HG03280 (cell line): ENCODE measurements around the gene ADCY5.

ENCODE experiments used
- ATAC-seq: cut with Tn5 transposase; IDR thresholded peaks from one replicate; pipeline ENCODE4 v1.9.1; 2021; ENCODE audit warnings: mild to moderate bottlenecking, moderate library complexity; ENCODE audit not compliant: unreplicated experiment

Gene ADCY5

GRCh38 chr3:123312331-123313265, 136.3 kb downstream of the ADCY5 start:
- ATAC-seq = no peak

GRCh38 chr3:123311201-123311600, 137.7 kb downstream of the ADCY5 start:
- no peak for ATAC-seq

GRCh38 chr3:123310741-123311140, 138.1 kb downstream of the ADCY5 start:
- ATAC-seq = no peak

- ATAC-seq = no peak
These were observed 138.7 kb downstream of the ADCY5 start for GRCh38 chr3:123310186-123310585.

GRCh38 chr3:123307064-123307463, 141.8 kb downstream of the ADCY5 start:
- no peak for ATAC-seq

- no peak for ATAC-seq
These were observed 143.7 kb downstream of the ADCY5 start for GRCh38 chr3:123305192-123305591.

GRCh38 chr3:123303976-123304560, 144.8 kb downstream of the ADCY5 start:
- no peak for ATAC-seq

- no peak for ATAC-seq
These were observed 145.9 kb downstream of the ADCY5 start for GRCh38 chr3:123302961-123303360.

GRCh38 chr3:123301331-123302184, 147.3 kb downstream of the ADCY5 start:
- no peak for ATAC-seq

- ATAC-seq = no peak
These were observed 148.3 kb downstream of the ADCY5 start for GRCh38 chr3:123300583-123300982.

- no peak for ATAC-seq
These were observed 148.8 kb downstream of the ADCY5 start for GRCh38 chr3:123300056-123300455.

- ATAC-seq = no peak
These were observed 149.3 kb downstream of the ADCY5 start for GRCh38 chr3:123299581-123299980.

- ATAC-seq = no peak
These were observed 150.0 kb downstream of the ADCY5 start for GRCh38 chr3:123298903-123299302.

GRCh38 chr3:123297627-123297899, 151.3 kb downstream of the ADCY5 start:
- ATAC-seq = no peak

- no peak for ATAC-seq
These were observed 151.9 kb downstream of the ADCY5 start for GRCh38 chr3:123296836-123297626.

- ATAC-seq = no peak
These were observed 152.6 kb downstream of the ADCY5 start for GRCh38 chr3:123296261-123296660.

- no peak for ATAC-seq
These were observed 153.0 kb downstream of the ADCY5 start for GRCh38 chr3:123295901-123296250.

- ATAC-seq = no peak
These were observed 153.6 kb downstream of the ADCY5 start for GRCh38 chr3:123295171-123295900.

- ATAC-seq = no peak
These were observed 154.5 kb downstream of the ADCY5 start for GRCh38 chr3:123294296-123294938.
